COLO829 (cell line): ENCODE data around the gene ARID5A.

Source experiments
- DNase-seq: peaks from one replicate; pipeline ENCODE4 v3.0.0; 2012; ENCODE audit warnings: low spot score

ARID5A gene

DNA sequence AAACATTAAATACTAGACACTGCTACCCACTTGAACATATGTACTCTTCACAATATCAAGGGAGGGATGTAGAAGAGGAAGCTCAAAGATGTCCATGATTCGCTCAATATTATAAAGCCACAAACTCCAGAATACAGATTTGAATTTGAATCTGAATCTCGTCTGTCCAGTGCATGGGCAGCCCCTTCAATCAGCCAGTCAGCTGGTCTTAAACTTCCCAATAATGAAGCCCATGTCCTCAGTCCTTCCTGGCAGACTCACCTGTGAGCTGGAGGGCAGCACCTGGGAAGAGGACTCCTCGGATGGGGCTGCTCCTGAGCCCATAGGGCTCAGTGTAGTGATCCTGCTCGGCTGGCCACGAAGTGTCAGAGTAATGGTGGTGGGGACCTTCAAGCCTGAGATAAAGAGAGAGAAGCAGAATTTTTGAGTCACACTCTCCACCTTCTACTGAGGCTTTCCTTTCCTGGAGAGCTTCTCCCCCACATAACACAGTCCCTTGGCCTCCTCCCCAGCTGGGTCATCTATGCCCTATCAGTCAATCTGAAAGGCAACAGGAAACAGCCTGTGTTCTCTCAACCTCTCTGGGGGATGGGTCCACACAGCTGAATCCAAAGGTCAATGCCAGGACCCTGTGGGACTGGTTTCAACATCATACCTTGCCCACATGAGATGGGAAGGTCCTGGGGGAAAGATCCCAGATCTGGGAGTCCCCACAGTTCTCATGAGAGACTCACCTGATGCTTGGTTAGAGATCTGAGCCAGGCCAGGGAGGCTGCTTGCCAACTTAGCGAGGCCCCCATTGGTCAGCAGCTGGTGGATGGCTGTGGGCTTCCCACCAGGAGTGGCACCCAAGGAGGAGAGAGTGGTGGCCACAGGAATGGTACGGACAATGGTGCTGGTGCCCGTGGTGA is 65.1 kb downstream of the ARID5A start:
- no peak for DNase-seq
